H1 (cell line): Measurements from ENCODE around the gene TOP1.

Source experiments
- CTCF ChIP-seq, 3 experiments: IDR thresholded peaks; 1 replicate in 2 of 3; 2 replicates in 1 of 3; pipeline versions ENCODE4 v1.5.1 to v1.6.1; 2011; ENCODE audit warnings: low read length in 3 of 3, mild to moderate bottlenecking in 3 of 3, inconsistent platforms in 2 of 3, low read depth in 1 of 3, moderate library complexity in 1 of 3; ENCODE audit not compliant: insufficient read depth in 1 of 3; ENCODE audit errors: control extremely low read depth in 1 of 3
- E2F6 ChIP-seq: IDR thresholded peaks from 2 replicates; pipeline ENCODE4 v1.6.1; 2012; ENCODE audit warnings: inconsistent platforms
- EP300 ChIP-seq, 2 experiments: IDR thresholded peaks; 1 replicate in 1 of 2; 2 replicates in 1 of 2; pipeline ENCODE4 v1.6.1; 2011 to 2012; ENCODE audit warnings: low read depth in 2 of 2, low read length in 2 of 2, mild to moderate bottlenecking in 2 of 2, borderline replicate concordance in 1 of 2, inconsistent platforms in 1 of 2, moderate library complexity in 1 of 2
- FOSL1 ChIP-seq: IDR thresholded peaks from 2 replicates; pipeline ENCODE4 v1.6.1; 2011; ENCODE audit warnings: mild to moderate bottlenecking, low read depth, low read length, moderate library complexity; ENCODE audit not compliant: insufficient read depth
- GTF2F1 ChIP-seq: IDR thresholded peaks from 2 replicates; pipeline ENCODE4 v1.6.1; 2012; ENCODE audit warnings: low read depth, low read length, improper control_type of control experiment, borderline replicate concordance
- HDAC6 ChIP-seq: IDR thresholded peaks from one replicate; pipeline ENCODE4 v1.7.1; 2012; ENCODE audit warnings: low read depth, mild to moderate bottlenecking, inconsistent platforms, low read length, moderate library complexity

GRCh38 chr20:41082306-41082705 lies 53.7 kb downstream of the TOP1 start:
- no peak for TF ChIP-seq FOSL1
- no peak for TF ChIP-seq CTCF (IDR thresholded peaks at IDR 0.05; ENCODE audit: control extremely low read depth in 1 of 3, insufficient read depth in 1 of 3, low read depth in 1 of 3, low read length in 3 of 3)
- TF ChIP-seq HDAC6, result no peak
- TF ChIP-seq E2F6, result no peak
- no peak for TF ChIP-seq GTF2F1
- no peak for TF ChIP-seq EP300 (IDR thresholded peaks at IDR 0.05; ENCODE audit: borderline replicate concordance in 1 of 2, low read depth in 2 of 2, low read length in 2 of 2)
